ENCODE measurements around the gene SEPTIN2.

DNA sequence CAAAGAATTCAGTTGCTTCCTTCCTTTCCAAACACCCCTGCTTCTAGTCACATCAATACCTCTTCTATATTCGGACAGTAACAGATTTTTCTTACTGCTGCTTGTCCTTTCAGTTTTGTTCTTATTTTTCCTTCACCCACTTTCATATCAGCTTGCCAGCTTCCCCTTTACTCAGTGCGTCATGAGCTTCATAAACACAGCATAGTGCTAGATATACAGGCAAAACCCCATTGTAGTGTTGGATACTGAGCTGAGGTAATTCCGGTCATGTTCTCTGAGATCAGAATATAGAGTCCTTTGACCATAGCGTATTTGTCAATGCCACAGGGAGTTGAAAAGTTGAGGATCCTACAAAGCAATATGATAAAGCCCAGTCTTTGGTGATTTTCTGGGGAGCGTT, 42.7 kb downstream of the SEPTIN2 start:
- TF ChIP-seq RAD21 (IDR thresholded peaks at IDR 0.05; ENCODE audit: low read depth) = no peak
- no peak for TF ChIP-seq TEAD4 (IDR thresholded peaks at IDR 0.05)
- no peak for TF ChIP-seq CEBPB (IDR thresholded peaks at IDR 0.05)
- TF ChIP-seq CREB1 (IDR thresholded peaks at IDR 0.05; ENCODE audit: low read depth) = no peak
- TF ChIP-seq TAF1 (IDR thresholded peaks at IDR 0.05; ENCODE audit: low read depth) = no peak
- TF ChIP-seq, protein P1, sequence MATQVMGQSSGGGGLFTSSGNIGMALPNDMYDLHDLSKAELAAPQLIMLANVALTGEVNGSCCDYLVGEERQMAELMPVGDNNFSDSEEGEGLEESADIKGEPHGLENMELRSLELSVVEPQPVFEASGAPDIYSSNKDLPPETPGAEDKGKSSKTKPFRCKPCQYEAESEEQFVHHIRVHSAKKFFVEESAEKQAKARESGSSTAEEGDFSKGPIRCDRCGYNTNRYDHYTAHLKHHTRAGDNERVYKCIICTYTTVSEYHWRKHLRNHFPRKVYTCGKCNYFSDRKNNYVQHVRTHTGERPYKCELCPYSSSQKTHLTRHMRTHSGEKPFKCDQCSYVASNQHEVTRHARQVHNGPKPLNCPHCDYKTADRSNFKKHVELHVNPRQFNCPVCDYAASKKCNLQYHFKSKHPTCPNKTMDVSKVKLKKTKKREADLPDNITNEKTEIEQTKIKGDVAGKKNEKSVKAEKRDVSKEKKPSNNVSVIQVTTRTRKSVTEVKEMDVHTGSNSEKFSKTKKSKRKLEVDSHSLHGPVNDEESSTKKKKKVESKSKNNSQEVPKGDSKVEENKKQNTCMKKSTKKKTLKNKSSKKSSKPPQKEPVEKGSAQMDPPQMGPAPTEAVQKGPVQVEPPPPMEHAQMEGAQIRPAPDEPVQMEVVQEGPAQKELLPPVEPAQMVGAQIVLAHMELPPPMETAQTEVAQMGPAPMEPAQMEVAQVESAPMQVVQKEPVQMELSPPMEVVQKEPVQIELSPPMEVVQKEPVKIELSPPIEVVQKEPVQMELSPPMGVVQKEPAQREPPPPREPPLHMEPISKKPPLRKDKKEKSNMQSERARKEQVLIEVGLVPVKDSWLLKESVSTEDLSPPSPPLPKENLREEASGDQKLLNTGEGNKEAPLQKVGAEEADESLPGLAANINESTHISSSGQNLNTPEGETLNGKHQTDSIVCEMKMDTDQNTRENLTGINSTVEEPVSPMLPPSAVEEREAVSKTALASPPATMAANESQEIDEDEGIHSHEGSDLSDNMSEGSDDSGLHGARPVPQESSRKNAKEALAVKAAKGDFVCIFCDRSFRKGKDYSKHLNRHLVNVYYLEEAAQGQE (IDR thresholded peaks at IDR 0.05; ENCODE audit: low read depth) = no peak
- no peak for TF ChIP-seq TCF12 (IDR thresholded peaks at IDR 0.05; ENCODE audit: low read depth)

Measured in Ishikawa (cell line).